ENCODE measurements around the gene SLC2A1.

DNA sequence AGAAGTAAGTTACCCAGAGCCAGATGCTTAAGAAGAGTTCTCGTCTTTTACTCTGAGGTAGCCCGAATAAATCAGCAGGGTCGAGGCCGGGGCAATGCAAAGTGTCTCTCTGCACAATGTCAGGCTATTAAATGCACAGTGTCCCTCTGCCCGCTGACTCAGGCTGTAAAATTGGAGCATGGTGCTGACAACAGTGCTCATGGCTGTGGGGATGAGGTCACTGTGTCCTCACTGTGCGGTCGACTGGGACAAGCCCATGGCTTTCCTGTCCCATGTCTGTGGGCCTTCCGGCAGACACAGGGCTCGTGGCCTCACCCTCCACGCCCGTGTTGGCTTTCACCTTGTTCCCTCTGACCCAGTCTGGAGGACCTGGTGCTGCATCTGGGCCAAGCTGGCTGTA, 14.6 kb upstream of the SLC2A1 start:
- TF ChIP-seq, protein P1, sequence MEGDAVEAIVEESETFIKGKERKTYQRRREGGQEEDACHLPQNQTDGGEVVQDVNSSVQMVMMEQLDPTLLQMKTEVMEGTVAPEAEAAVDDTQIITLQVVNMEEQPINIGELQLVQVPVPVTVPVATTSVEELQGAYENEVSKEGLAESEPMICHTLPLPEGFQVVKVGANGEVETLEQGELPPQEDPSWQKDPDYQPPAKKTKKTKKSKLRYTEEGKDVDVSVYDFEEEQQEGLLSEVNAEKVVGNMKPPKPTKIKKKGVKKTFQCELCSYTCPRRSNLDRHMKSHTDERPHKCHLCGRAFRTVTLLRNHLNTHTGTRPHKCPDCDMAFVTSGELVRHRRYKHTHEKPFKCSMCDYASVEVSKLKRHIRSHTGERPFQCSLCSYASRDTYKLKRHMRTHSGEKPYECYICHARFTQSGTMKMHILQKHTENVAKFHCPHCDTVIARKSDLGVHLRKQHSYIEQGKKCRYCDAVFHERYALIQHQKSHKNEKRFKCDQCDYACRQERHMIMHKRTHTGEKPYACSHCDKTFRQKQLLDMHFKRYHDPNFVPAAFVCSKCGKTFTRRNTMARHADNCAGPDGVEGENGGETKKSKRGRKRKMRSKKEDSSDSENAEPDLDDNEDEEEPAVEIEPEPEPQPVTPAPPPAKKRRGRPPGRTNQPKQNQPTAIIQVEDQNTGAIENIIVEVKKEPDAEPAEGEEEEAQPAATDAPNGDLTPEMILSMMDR (conservative IDR thresholded peaks at IDR 0.05): no peak
- TF ChIP-seq EZH2 (IDR thresholded peaks at IDR 0.05; ENCODE audit: low read depth): no peak

Data from PC-9 (cell line).